HUDEP-2 (cell line): ENCODE data around the gene SCAF11.

Experiments
- DNase-seq, 76 experiments: peaks; one replicate each; lab custom pipeline; 2025; ENCODE audit not compliant: unreplicated experiment in 76 of 76; lab: John Stamatoyannopoulos, UW

Gene SCAF11

DNA sequence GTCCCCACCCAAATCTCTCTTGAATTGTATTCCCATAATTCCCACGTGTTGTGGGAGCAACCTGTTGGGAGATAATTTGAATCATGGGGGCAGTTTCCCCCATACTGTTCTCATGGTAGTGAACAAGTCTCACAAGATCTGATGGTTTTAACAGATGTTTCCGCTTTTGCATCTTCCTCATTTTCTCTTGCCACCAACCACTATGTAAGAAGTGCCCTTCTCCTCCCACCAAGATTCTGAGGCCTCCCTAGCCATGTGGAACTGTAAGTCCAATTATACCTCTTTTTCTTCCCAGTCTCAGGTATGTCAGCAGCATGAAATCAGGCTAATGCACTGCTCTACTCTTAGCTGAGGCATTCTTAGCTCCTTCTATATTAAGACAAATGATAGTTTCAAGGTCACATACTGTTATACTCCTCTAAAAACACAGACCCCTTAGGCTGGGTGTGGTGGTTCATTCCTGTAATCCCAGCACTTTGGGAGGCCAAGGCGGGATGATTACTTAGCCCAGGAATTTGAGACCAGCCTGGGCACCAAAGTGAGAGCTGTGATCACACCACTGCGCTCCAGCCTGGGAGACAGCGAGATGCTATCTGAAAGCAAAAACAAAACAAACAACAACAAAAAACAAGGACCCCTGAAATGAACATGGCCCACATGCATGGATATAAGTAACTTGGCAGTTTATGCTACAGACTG is 3.6 kb downstream of the SCAF11 start:
- no peak for DNase-seq

- no peak for DNase-seq
Observed at GRCh38 chr12:45981075-45981837, 9.1 kb downstream of the SCAF11 start.

GRCh38 chr12:45980540-45980939 is 9.8 kb downstream of the SCAF11 start:
- no peak for DNase-seq

- no peak for DNase-seq
Observed at GRCh38 chr12:45978108-45978507, 12.3 kb downstream of the SCAF11 start.

DNA sequence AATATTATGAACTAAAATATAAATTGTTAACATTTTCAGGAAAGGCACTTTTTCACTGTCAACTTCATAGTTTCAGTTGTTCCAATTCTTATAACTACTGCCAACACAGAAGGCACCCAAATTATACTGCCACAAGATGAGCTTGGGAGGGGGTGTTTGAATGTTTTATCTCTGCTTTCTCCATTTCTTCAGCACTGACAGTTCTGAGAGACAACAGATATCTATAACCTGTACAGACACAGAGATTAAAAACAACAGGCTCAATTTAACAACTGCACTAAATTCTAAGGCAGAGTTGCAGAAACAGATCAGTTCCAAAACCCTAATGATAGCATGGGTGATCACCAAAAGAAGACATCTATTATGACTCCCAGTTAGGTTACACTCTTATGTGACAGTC is 12.8 kb downstream of the SCAF11 start:
- DNase-seq: peak in 10 of 76 experiments; percentile 3 to 47 (median 12)

DNA sequence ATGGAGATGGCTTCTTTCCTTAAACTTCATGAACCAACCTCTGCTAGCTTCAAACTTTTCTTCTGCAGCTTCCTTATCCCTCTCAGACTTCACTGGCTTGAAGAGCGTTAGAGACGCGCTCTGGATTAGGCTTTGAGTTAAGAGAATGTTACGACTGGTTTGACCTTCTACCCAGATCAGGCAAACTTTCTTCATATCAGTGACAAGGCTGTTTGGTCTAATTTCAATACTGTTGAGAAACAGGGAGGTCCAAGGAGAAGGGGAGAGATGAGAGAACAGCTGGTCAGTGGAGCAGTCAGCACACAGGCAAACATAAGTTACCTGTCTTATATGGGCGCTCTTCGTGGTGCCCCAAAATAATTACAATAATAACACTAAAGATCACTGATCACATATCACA is 14.9 kb downstream of the SCAF11 start:
- no peak for DNase-seq

DNA sequence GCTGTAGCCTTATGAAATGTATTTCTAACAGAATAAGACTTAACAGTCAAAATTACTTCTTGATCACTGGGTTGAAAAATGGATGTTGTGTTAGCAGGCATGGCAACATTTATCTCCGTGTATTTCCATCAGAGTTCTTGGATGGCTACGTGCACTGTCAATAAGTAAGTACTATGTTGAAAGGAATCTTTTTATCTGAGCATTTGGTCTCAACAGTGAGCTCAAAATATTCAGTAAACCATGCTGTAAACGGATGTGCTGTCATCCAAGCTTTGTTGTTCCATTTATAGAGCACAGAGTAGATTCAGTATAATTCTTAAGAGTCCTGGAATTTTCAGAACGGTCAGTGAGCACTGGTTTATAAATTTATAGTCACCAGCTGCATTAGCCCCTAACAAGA is 15.5 kb downstream of the SCAF11 start:
- no peak for DNase-seq

DNA sequence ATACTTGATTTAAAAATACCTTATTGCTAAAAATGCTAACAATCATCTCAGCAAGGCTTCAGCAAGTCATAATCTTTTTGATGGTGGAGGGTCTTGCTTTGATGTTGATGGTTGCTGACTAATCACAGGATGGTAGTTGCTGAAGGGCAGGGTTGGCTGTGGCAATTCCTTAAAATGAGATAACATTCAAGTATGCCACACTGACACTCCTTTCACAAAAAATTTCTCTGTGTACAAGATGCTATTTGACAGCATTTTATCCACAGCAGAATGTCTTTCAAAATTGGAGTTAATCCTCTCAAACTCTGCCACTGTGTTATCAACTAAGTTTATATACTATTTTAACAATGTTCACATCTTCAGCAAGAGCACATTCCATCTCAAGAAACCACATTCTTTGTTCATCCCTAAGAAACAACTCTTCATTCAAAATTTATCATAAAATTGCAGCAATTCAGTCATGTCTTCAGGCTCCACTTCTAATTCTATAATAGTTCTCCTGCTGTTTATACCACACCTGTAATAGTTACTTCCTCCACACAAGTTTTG is 16.1 kb downstream of the SCAF11 start:
- peak in 1 of 76 experiments; percentile 1 for DNase-seq

DNA sequence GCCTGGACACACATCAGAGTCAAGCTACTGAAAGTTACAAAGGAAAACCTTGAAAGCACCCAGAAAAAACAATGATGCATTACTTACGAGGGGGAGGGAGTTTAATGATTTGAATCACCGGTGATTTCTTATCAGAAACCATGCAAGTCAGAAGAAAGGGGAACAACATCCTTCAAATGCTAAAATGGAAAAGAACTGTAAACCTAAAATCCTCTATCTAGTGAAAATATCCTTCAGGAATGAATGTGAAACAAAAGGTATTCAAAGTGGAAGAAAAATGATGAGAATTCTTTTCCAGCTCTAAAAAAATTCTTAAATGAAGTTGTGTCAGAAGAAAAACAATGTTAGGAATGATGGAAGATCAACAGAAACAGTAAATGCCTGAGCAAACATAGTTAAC is 16.8 kb downstream of the SCAF11 start:
- DNase-seq: no peak

DNA sequence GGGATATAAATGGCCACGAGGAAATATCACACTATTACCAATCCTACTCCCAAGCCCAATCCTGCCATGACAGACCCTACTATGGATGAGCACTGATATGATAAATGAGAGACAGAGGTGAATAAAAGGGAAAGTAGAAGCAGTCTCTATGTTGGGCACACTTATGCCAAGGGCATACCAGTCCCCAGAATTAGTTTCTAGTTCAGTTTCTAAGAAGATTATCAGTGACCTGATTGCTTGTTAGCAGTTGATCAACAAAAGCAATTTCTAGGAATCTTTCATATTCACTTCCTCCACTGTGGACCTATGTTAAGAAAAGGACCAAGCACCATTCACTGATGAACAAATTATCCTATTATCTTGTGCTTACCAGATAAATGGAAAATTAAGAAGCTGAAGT is 20.0 kb downstream of the SCAF11 start:
- no peak for DNase-seq

DNA sequence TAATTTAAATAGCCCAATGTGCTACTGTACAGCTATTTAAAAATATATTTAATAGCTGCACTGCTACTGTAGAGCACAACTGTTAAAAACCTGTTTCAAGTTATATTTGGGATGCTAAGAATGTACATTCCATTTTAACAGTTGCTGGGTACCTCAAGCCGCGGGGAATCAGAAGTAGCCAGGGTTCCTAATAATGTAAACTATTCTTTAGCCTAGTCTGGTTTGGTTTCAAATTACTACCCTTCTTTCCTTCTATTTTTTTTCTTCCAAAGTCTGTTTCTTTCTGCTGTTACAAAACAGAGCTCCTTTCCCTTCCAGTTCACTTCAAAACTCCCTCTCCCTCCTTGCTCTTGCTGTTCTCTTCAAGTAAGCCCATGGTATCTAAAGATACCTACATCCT is 21.3 kb downstream of the SCAF11 start:
- no peak for DNase-seq

DNA sequence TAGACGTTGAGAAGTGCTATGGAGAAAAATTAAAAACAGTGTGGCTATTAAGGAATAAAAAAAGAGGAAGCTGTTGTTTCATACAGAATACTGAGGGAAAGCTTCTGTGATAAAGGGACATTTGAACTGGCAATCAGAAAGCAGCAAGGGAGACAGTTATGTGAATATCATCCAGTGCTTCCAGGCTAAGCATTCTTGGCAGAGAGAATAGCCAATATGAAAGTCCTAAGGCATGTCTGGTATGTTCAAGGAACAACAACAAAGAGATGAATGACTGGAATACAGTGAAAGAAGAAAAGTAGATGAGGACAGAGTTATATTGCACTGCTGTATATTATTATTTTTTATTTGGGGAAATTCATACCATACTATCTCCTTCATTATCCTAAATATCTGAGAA is 23.9 kb downstream of the SCAF11 start:
- DNase-seq: no peak

DNA sequence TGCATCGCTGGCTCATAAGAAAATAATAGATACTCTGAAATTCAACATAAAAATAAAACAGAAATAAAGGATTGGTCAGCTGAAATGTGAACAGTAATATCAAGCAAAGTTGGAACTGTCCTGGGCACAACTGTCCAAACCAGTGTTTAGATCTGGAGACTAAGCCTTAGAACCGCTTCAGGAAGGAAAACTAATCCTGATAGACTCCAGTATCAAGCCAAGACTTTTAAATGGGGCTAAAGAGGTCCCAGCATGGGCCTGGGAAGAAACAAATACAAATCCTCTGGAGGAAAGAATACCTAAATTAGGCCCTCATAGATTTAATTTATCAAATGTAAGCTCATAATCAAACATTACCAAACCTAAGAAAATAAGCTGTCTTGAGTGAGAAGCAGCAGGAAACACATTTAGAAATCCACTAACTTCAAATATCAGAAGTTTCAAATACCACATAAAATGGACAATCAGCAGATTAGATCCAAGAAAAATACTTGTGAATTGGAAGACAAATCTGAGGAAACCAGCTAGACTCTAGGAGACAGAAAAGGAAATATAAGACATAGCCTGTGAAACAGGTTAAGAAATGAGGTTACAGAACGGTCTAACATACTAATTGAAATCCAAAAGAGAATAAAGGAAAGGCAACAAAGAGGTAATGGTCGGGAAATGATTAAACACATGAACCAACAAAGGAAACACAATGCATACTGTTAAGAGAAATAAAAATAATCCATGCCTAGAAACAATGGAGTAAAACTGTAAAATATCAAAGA is 27.6 kb downstream of the SCAF11 start:
- no peak for DNase-seq

DNA sequence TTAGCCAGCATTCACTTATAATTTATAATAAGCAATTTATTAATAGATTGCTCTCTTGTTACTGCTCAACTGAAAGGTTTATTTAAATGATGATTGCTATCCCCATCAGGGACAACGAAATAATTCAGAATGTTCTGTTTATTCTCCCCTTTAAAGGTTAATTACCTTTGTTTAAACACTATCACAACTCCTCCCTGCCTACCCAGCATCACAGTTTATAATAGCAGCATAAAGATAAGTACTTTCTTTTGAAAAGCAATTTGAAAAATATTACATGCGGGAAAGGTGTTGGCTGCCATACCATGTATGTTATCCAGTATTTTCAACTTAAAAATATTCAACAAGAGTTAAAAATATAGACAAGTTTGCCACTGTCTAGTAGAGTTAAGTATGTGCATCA is 30.6 kb downstream of the SCAF11 start:
- DNase-seq: no peak

GRCh38 chr12:45959025-45959424 is 31.3 kb downstream of the SCAF11 start:
- DNase-seq: no peak

- DNase-seq: no peak
Observed at GRCh38 chr12:45948546-45948945, 41.8 kb downstream of the SCAF11 start.

DNA sequence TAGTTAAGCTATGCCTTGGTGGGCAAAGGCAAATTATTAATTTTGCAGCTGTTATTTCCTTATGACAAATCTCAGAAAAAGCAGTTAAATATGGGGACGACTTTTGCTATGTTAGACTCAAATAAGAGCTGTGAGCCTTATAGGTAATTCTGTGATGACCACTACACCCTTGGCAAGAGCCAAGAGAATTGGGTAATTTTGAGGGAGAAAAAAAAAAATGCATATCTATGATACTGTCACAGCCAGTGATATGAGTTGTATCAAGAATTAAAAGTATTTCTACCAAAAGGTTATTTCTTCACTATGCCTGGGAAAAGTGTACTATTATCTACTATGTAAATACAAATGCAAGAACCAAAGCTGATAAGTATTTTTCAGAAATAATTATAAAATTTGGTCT is 43.9 kb downstream of the SCAF11 start:
- DNase-seq: no peak

DNA sequence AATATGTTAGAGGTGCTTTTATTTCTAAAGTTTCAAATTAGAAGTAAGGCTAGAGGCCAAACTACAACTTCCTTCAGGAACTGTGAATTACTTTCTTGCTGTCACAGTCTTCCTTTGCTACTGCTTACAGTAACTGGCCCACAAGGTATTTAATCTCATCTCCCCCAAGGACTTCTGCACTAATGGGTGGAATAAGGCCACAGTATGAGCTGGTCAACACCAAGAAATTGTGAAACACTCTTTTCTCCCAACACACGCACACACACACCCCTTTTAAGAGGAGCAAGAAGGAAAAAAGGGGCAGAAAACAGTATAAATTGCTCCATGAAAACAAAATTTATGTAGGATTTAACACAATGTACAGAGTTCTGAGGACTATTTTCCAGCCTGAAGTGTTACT is 45.6 kb downstream of the SCAF11 start:
- DNase-seq: no peak

DNA sequence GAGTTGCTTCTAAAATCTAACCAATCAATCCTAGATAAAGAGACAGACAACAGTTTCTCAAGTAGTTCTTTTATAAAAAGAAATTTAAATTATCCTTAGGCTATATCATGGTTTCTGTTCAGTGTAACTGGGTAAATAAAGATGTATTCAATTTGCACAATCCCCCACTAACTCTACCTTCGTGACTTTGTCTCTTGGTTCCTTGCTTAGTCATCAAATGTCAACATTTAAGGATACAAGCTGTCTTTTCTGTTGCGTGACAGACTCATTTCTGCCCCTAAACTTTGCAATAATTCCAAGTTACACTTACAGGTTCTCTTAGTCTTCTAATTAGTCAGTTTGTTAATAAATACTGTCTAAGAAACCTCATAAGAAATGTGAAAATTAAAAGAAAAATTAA is 50.6 kb downstream of the SCAF11 start:
- DNase-seq: no peak

DNA sequence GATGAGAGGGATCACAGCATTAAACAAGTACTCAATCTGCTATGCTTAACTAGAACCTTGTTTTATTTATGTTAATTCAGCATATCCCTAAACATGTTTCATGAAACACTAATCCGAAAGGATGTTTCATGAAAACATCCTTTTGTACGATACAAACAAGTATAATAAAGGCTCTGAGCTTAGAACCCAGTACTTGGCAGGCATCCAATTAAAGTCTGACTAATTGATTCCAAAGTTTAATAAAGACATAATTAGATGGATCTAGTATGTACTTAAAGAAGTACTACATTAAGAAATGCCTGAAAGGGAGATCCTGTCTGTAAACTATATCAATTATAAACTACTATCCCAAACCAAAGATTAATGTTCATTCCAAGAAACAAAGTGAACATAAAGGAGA is 51.8 kb downstream of the SCAF11 start:
- DNase-seq: no peak

DNA sequence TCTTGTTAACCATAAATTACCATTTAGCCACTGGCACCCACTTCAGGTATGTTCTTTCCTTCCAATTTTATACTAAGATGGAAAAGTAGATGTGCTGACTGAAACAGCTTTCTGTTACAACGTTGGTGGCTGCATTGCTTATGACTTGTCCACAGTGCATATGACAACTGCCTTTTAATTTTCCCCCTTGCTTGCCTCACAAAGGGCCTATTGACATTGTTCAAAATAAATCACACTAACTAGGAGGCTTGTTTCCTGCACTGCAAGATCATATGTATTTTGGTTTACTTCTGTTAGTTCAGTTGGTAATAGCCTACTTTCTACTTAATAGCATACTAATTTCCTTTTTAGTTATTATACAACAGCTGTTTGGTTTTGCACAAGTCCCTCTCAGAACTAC is 55.4 kb downstream of the SCAF11 start:
- no peak for DNase-seq
